GM12878 (cell line): Measurements from ENCODE around the gene CFAP299. TPM values are rescaled to one million over a fixed set of nuclear protein-coding genes. Genes with fewer than 3 reads are reported as not detected.

Experiments used
- ATAC-seq: fragments of 200-7000 bp; cut with Tn5 transposase; 3 replicates; pipeline ENCODE4 v1.9.1; 2020; ENCODE audit warnings: mild to moderate bottlenecking, moderate library complexity
- BruUV-seq: library from RNA; stranded (reverse); fragments of 400-500 nt; replicated peaks from 2 replicates; lab custom pipeline; 2021; lab: Mats Ljungman, UMichigan
- CTCF ChIA-PET: fragments of 300-600 bp; sonication (Branson Sonifier 250); formaldehyde crosslinking; extraction: SDS; loops from one replicate; lab custom pipeline; 2021; ENCODE audit warnings: inconsistent platforms; lab: Yijun Ruan, JAX
- POLR2A ChIA-PET: fragments of 350-600 bp; formaldehyde crosslinking; extraction: SDS; loops from one replicate; lab custom pipeline; 2021; ENCODE audit warnings: inconsistent platforms; lab: Charles Lee
- RAD21 ChIA-PET: fragments of 300-600 bp; sonication (Branson Sonifier 250); formaldehyde crosslinking; loops from one replicate; lab custom pipeline; 2023; ENCODE audit warnings: antibody characterized with exemption; ENCODE audit not compliant: unreplicated experiment; lab: Charles Lee
- SMC1A ChIA-PET: fragments of 300-600 bp; sonication (Branson Sonifier 250); formaldehyde crosslinking; loops from one replicate; lab custom pipeline; 2023; ENCODE audit not compliant: unreplicated experiment, uncharacterized antibody; lab: Charles Lee
- DNase-seq: peaks from one replicate; pipeline ENCODE4 v3.0.0-alpha.2; 2011; ENCODE audit warnings: low read depth, low spot score
- FAIRE-seq: peaks from 3 replicates; lab custom pipeline; 2011; peaks lifted over from hg19 to GRCh38; lab: Jason Lieb, UNC
- H2AFZ ChIP-seq: 2 replicates; pipeline ENCODE4 v1.6.0; 2011; ENCODE audit warnings: low read depth, low read length, control low read depth; ENCODE audit not compliant: control insufficient read depth
- H3K27ac ChIP-seq: 2 replicates; pipeline ENCODE4 v1.5.1; 2011; ENCODE audit warnings: control low read depth; ENCODE audit not compliant: control insufficient read depth, insufficient read depth
- H3K27me3 ChIP-seq, 2 experiments: replicated peaks in 1 of 2; 2 replicates each; pipeline versions ENCODE4 v1.6.0 to v1.6.1; 2011; ENCODE audit warnings: low read length in 1 of 2; ENCODE audit not compliant: control insufficient read depth in 2 of 2, insufficient read depth in 2 of 2
- H3K36me3 ChIP-seq, 2 experiments: 2 replicates each; pipeline ENCODE4 v1.5.1; 2011; ENCODE audit warnings: low read length in 1 of 2; ENCODE audit not compliant: control insufficient read depth in 2 of 2, insufficient read depth in 2 of 2
- H3K4me1 ChIP-seq: 2 replicates; pipeline ENCODE4 v1.6.1; 2011; ENCODE audit warnings: mild to moderate bottlenecking, low read length, moderate library complexity, mixed read lengths; ENCODE audit not compliant: control insufficient read depth, insufficient read depth
- H3K4me2 ChIP-seq: 2 replicates; pipeline ENCODE4 v1.6.0; 2011; ENCODE audit warnings: control low read depth; ENCODE audit not compliant: control insufficient read depth, insufficient read depth
- H3K4me3 ChIP-seq: fragments of 200-600 bp; sonication (generic); 2 replicates; pipeline ENCODE4 v1.5.1; 2016
- H3K79me2 ChIP-seq: 2 replicates; pipeline ENCODE4 v1.6.0; 2011; ENCODE audit warnings: low read length; ENCODE audit not compliant: control insufficient read depth, insufficient read depth
- H3K9ac ChIP-seq: 2 replicates; pipeline ENCODE4 v1.8.0; 2011; ENCODE audit warnings: low read length, control low read depth, mixed read lengths; ENCODE audit not compliant: control insufficient read depth, insufficient read depth
- H3K9me3 ChIP-seq: replicated peaks from 3 replicates; pipeline ENCODE4 v1.5.1; 2011; ENCODE audit warnings: mild to moderate bottlenecking, low read length; ENCODE audit not compliant: control insufficient read depth, insufficient read depth
- H4K20me1 ChIP-seq: 2 replicates; pipeline ENCODE4 v1.6.0; 2011; ENCODE audit not compliant: control insufficient read depth, insufficient read depth
- MYB ChIP-seq: fragments of 150-350 bp; IDR thresholded peaks from 2 replicates; pipeline ENCODE4 v1.6.1; 2014; ENCODE audit warnings: mild to moderate bottlenecking, low read depth, low read length, borderline replicate concordance
- SMC3 ChIP-seq: IDR thresholded peaks from 2 replicates; pipeline ENCODE4 v1.6.1; 2011; ENCODE audit warnings: low read length, improper control_type of control experiment, borderline replicate concordance
- SREBF1 ChIP-seq: IDR thresholded peaks from 2 replicates; pipeline ENCODE4 v1.6.1; 2012; ENCODE audit warnings: mild to moderate bottlenecking, low read length
- TARDBP ChIP-seq: IDR thresholded peaks from 2 replicates; pipeline ENCODE4 v1.6.1; 2016; ENCODE audit warnings: borderline replicate concordance
- ZBTB40 ChIP-seq: fragments of 450-650 bp; IDR thresholded peaks from 2 replicates; pipeline ENCODE4 v1.6.1; 2016; ENCODE audit warnings: mild to moderate bottlenecking, moderate library complexity, borderline replicate concordance
- in situ Hi-C: fragments of 300-500 bp; cut with MboI; formaldehyde crosslinking; loops from 9 replicates; pipeline ENCODE4 v1.14.3; 2018; ENCODE audit warnings: mixed read lengths
- intact Hi-C: fragments of 100-400 bp; cut with micrococcal nuclease; formaldehyde crosslinking; loops from one replicate; pipeline ENCODE4 v1.14.2; 2022; ENCODE audit not compliant: unreplicated experiment
- polyA plus RNA-seq, 11 experiments: library from polyadenylated mRNA; depleted of rRNA in 4 of 11; unstranded in 6 of 11; stranded (reverse) in 5 of 11; fragments of >200 nt; fragmentation: Nextera tagmentation in 4 of 11; fragmentation: Illumina TruSeq in 1 of 11; extraction: Ambion mirVana in 4 of 11; extraction: Trizol in 1 of 11; gene quantifications; 1 replicate in 1 of 11; 2 replicates in 10 of 11; pipeline versions ENCODE4 v1.2.1 to v1.2.3, GENCODE V29; 2011 to 2016; ENCODE audit warnings: inconsistent platforms in 2 of 11, missing spikeins in 2 of 11, low read depth in 1 of 11
- total RNA-seq, 4 experiments: library from RNA; depleted of rRNA in 3 of 4; stranded (reverse); fragments of >200 nt in 3 of 4; fragmentation: Illumina TruSeq in 1 of 4; extraction: Trizol in 1 of 4; gene quantifications; 2 replicates each; pipeline versions ENCODE4 v1.2.1 to v1.2.3, GENCODE V29; 2013 to 2021
- TF ChIP-seq, protein P1 (sequence below): fragments of 450-650 bp; IDR thresholded peaks from 2 replicates; pipeline ENCODE4 v1.6.1; 2017; ENCODE audit warnings: mild to moderate bottlenecking, moderate library complexity

Gene CFAP299
- total and polyA plus RNA-seq, 10 of the 15 experiments (the other 5 are each of a cell fraction or from before 2014, with no cell fraction given), result 0.06 to 0.34 TPM; not detected in 8

- Histone ChIP-seq H3K4me1 (no peaks in the 10 kb centered on the region), H4K20me1 (no peaks in the 10 kb centered on the region), H3K27me3 (no peaks in the 10 kb centered on the region), H3K36me3 (no peaks in the 10 kb centered on the region), H2AFZ (no peak overlapping the region), H3K4me3 (no peak overlapping the region), H3K9me3 (no peaks in the 10 kb centered on the region), H3K79me2 (no peaks in the 10 kb centered on the region), H3K27ac (no peak overlapping the region), H3K4me2 (no peak overlapping the region), H3K9ac (no peak overlapping the region)
- intact Hi-C loops (no loop called here), in situ Hi-C loops (no loop called here)
- POLR2A ChIA-PET, result no interaction called here
- ATAC-seq, result peak; percentile 14; the same call in 1 of the 3 replicates
- DNase-seq, result no peak
- TF ChIP-seq SREBF1 (no peak), SMC3 (no peak), MYB (no peak), ZBTB40 (no peak), TARDBP (no peak)
- TF ChIP-seq, protein P1, sequence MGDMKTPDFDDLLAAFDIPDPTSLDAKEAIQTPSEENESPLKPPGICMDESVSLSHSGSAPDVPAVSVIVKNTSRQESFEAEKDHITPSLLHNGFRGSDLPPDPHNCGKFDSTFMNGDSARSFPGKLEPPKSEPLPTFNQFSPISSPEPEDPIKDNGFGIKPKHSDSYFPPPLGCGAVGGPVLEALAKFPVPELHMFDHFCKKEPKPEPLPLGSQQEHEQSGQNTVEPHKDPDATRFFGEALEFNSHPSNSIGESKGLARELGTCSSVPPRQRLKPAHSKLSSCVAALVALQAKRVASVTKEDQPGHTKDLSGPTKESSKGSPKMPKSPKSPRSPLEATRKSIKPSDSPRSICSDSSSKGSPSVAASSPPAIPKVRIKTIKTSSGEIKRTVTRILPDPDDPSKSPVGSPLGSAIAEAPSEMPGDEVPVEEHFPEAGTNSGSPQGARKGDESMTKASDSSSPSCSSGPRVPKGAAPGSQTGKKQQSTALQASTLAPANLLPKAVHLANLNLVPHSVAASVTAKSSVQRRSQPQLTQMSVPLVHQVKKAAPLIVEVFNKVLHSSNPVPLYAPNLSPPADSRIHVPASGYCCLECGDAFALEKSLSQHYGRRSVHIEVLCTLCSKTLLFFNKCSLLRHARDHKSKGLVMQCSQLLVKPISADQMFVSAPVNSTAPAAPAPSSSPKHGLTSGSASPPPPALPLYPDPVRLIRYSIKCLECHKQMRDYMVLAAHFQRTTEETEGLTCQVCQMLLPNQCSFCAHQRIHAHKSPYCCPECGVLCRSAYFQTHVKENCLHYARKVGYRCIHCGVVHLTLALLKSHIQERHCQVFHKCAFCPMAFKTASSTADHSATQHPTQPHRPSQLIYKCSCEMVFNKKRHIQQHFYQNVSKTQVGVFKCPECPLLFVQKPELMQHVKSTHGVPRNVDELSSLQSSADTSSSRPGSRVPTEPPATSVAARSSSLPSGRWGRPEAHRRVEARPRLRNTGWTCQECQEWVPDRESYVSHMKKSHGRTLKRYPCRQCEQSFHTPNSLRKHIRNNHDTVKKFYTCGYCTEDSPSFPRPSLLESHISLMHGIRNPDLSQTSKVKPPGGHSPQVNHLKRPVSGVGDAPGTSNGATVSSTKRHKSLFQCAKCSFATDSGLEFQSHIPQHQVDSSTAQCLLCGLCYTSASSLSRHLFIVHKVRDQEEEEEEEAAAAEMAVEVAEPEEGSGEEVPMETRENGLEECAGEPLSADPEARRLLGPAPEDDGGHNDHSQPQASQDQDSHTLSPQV, result no peak
- no TSS peak for BruUV-seq
- peak; percentile 13 for FAIRE-seq
- RAD21 ChIA-PET, result no interaction called here
- CTCF ChIA-PET, result no interaction called here
- SMC1A ChIA-PET, result interaction anchor here (0.8 kb wide), 1 partner anchor 58 kb away, joined by 3 read pairs; no protein-coding TSS in a partner anchor
Observed at GRCh38 chr4:80839792-80840191, 504.3 kb downstream of the CFAP299 start.
